K562 (cell line): ENCODE data around the gene NR4A2. TPM values are rescaled to one million over a fixed set of nuclear protein-coding genes. Genes with fewer than 3 reads are reported as not detected.

Source experiments
- CBFA2T2 ChIP-seq: fragments of 450-650 bp; conservative IDR thresholded peaks from 2 replicates; pipeline ENCODE4 v1.6.1; 2017; ENCODE audit warnings: mild to moderate bottlenecking
- CREB3L1 ChIP-seq: fragments of 450-650 bp; IDR thresholded peaks from 2 replicates; pipeline ENCODE4 v1.6.1; 2014; ENCODE audit warnings: low read depth, mild to moderate bottlenecking, moderate library complexity, borderline replicate concordance
- EP400 ChIP-seq: fragments of 450-650 bp; IDR thresholded peaks from 2 replicates; pipeline ENCODE4 v1.6.1; 2017; ENCODE audit warnings: antibody characterized with exemption, mild to moderate bottlenecking, moderate library complexity
- EZH2 ChIP-seq: IDR thresholded peaks from 2 replicates; pipeline ENCODE4 v1.6.1; 2012; ENCODE audit warnings: low read depth, mild to moderate bottlenecking, inconsistent platforms, low read length, borderline replicate concordance
- HDAC6 ChIP-seq: IDR thresholded peaks from 2 replicates; pipeline ENCODE4 v1.6.1; 2012; ENCODE audit warnings: low read depth, mild to moderate bottlenecking, control low read depth, inconsistent platforms, low read length, moderate library complexity
- ILK ChIP-seq: fragments of 450-650 bp; IDR thresholded peaks from 2 replicates; pipeline ENCODE4 v1.6.1; 2016; ENCODE audit warnings: missing genetic modification characterization, low read depth, mild to moderate bottlenecking, missing compliant biosample characterization, moderate library complexity, borderline replicate concordance
- LEF1 ChIP-seq: fragments of 450-650 bp; IDR thresholded peaks from 2 replicates; pipeline ENCODE4 v1.6.1; 2016; ENCODE audit warnings: mild to moderate bottlenecking
- PCBP2 ChIP-seq: fragments of 200-400 bp; formaldehyde crosslinking; IDR thresholded peaks from 2 replicates; pipeline ENCODE4 v1.6.1; 2018; ENCODE audit warnings: low read length, low read depth, mild to moderate bottlenecking, moderate library complexity; ENCODE audit not compliant: poor library complexity, severe bottlenecking
- PURB ChIP-seq: sonication (generic); formaldehyde crosslinking; IDR thresholded peaks from 2 replicates; pipeline ENCODE4 v1.9.0; 2021; ENCODE audit warnings: low read depth, mild to moderate bottlenecking, missing genetic modification reagents
- SNAPC5 ChIP-seq: fragments of 250-450 bp; sonication (Bioruptor Pico); IDR thresholded peaks from 2 replicates; pipeline ENCODE4 v1.8.0; 2021; ENCODE audit warnings: moderate library complexity, mild to moderate bottlenecking, inconsistent platforms
- SNIP1 ChIP-seq: fragments of 450-650 bp; IDR thresholded peaks from 2 replicates; pipeline ENCODE4 v1.7.1; 2017; ENCODE audit warnings: low read depth, mild to moderate bottlenecking
- ZNF23 ChIP-seq: fragments of 250-450 bp; sonication (Bioruptor Pico); IDR thresholded peaks from 2 replicates; pipeline ENCODE4 v1.4.0; 2020; ENCODE audit warnings: mild to moderate bottlenecking
- ZNF318 ChIP-seq, 2 experiments: fragments of 450-650 bp; IDR thresholded peaks; 2 replicates each; pipeline ENCODE4 v1.6.1; 2016; ENCODE audit warnings: mild to moderate bottlenecking in 2 of 2, borderline replicate concordance in 1 of 2, low read depth in 1 of 2, moderate library complexity in 1 of 2
- polyA plus RNA-seq, 8 experiments: library from polyadenylated mRNA; depleted of rRNA in 4 of 8; stranded (reverse) in 5 of 8; unstranded in 3 of 8; fragments of >200 nt; fragmentation: Nextera tagmentation in 2 of 8; fragmentation: Illumina TruSeq in 1 of 8; extraction: Ambion mirVana in 2 of 8; extraction: Trizol in 1 of 8; gene quantifications; 2 replicates each; pipeline versions ENCODE4 v1.2.1 to v1.2.3, GENCODE V29; 2011 to 2014; ENCODE audit warnings: inconsistent platforms in 1 of 8, missing spikeins in 1 of 8
- total RNA-seq, 7 experiments: library from RNA; depleted of rRNA in 6 of 7; stranded (reverse); fragments of >200 nt in 6 of 7; fragmentation: Illumina TruSeq in 2 of 7; extraction: Trizol in 2 of 7; gene quantifications; 2 replicates each; pipeline versions ENCODE4 v1.2.1 to v1.2.3, GENCODE V29; 2011 to 2021; ENCODE audit warnings: low replicate concordance in 1 of 7
- TF ChIP-seq, protein P1 (sequence below): fragments of 250-450 bp; sonication (Bioruptor Pico); IDR thresholded peaks from 2 replicates; pipeline ENCODE4 v1.4.0; 2020

NR4A2 gene
- total and polyA plus RNA-seq, 9 of the 15 experiments (the other 6 are each of a cell fraction or from before 2014, with no cell fraction given) = 0.94 to 5.1 (median 1.3) TPM

- TF ChIP-seq LEF1 (no peak), CREB3L1 (0 out of 2 replicates have a peak, but pooled peaks have one; percentile 35), CBFA2T2 (peak; percentile 62), ZNF318 (IDR thresholded peaks at IDR 0.05; ENCODE audit: borderline replicate concordance in 1 of 2, low read depth in 1 of 2) (peak in 1 of 2 experiments; percentile 80; a peak in 2 of 4 replicates), EZH2 (no peak), HDAC6 (no peak), EP400 (no peak), PURB (CRISPR knock-in tag) (no peak), PCBP2 (no peak), SNIP1 (no peak), ILK (tag) (no peak), ZNF23 (CRISPR knock-in tag) (no peak), SNAPC5 (CRISPR knock-in tag) (no peak)
- TF ChIP-seq, protein P1, sequence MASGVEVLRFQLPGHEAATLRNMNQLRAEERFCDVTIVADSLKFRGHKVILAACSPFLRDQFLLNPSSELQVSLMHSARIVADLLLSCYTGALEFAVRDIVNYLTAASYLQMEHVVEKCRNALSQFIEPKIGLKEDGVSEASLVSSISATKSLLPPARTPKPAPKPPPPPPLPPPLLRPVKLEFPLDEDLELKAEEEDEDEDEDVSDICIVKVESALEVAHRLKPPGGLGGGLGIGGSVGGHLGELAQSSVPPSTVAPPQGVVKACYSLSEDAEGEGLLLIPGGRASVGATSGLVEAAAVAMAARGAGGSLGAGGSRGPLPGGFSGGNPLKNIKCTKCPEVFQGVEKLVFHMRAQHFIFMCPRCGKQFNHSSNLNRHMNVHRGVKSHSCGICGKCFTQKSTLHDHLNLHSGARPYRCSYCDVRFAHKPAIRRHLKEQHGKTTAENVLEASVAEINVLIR = no peak
Measured at GRCh38 chr2:156340804-156341451, 8.4 kb upstream of the NR4A2 start (continued).
